NCI-H146 (cell line): ENCODE measurements around the gene MPO.

Source experiments
- DNase-seq: peaks from one replicate; lab custom pipeline; 2025; lab: John Stamatoyannopoulos, UW

MPO gene

GRCh38 chr17:58306131-58306951 lies 25.6 kb upstream of the MPO start:
- DNase-seq, result no peak

- no peak for DNase-seq
Observed at GRCh38 chr17:58305626-58306025, 24.9 kb upstream of the MPO start.

GRCh38 chr17:58304750-58305486 lies 24.2 kb upstream of the MPO start:
- DNase-seq, result no peak

- DNase-seq, result peak; percentile 48
Observed at GRCh38 chr17:58303971-58304749, 23.4 kb upstream of the MPO start.

GRCh38 chr17:58302919-58303585 lies 22.3 kb upstream of the MPO start:
- no peak for DNase-seq

- DNase-seq, result no peak
Observed at GRCh38 chr17:58302171-58302918, 21.6 kb upstream of the MPO start.

- DNase-seq, result no peak
Observed at GRCh38 chr17:58301504-58302150, 20.9 kb upstream of the MPO start.

GRCh38 chr17:58300336-58300735 lies 19.6 kb upstream of the MPO start:
- no peak for DNase-seq

GRCh38 chr17:58294034-58294433 lies 13.3 kb upstream of the MPO start:
- DNase-seq, result no peak

- no peak for DNase-seq
Observed at GRCh38 chr17:58291246-58291645, 10.5 kb upstream of the MPO start.

GRCh38 chr17:58289869-58290268 lies 9.1 kb upstream of the MPO start:
- DNase-seq, result no peak

- DNase-seq, result no peak
Observed at GRCh38 chr17:58285422-58285810, 4.7 kb upstream of the MPO start.

GRCh38 chr17:58284613-58285421 lies 4.1 kb upstream of the MPO start:
- DNase-seq, result no peak

- no peak for DNase-seq
Observed at GRCh38 chr17:58283674-58284612, 3.2 kb upstream of the MPO start.

GRCh38 chr17:58282442-58282841 lies 1.7 kb upstream of the MPO start:
- DNase-seq, result no peak

GRCh38 chr17:58281511-58282011 lies 826 bp upstream of the MPO start:
- no peak for DNase-seq

- DNase-seq, result no peak
Observed at GRCh38 chr17:58279736-58280479, 827 bp downstream of the MPO start.
